Psoas muscle (tissue), 8 donors: Measurements from ENCODE around the gene BCL2L11. TPM values are rescaled to one million over a fixed set of nuclear protein-coding genes. Genes with fewer than 3 reads are reported as not detected.

Source experiments
- ATAC-seq, 4 donors: fragments of 200-7000 bp; cut with Tn5 transposase; one replicate each; pipeline ENCODE4 v1.9.1; 2020; ENCODE audit warnings: moderate library complexity in 3 of 4, mild to moderate bottlenecking in 2 of 4
- DNase-seq, 2 donors: peaks; one replicate each; pipeline ENCODE4 v3.0.0-alpha.2; 2020
- H3K27ac ChIP-seq: fragments of 200-600 bp; one replicate; pipeline ENCODE4 v1.8.0; 2022
- H3K27me3 ChIP-seq, 3 donors: fragments of 200-600 bp in 1 of 3; one replicate each; pipeline versions ENCODE4 v1.6.1 to v1.8.0; 2013 to 2022; ENCODE audit warnings: low read length in 2 of 3, mild to moderate bottlenecking in 2 of 3, moderate library complexity in 1 of 3; ENCODE audit not compliant: insufficient read depth in 3 of 3
- H3K36me3 ChIP-seq, 2 donors: fragments of 200-600 bp in 1 of 2; one replicate each; pipeline versions ENCODE4 v1.6.1 to v1.8.0; 2013 to 2022; ENCODE audit warnings: low read depth in 1 of 2, mild to moderate bottlenecking in 1 of 2, moderate library complexity in 1 of 2; ENCODE audit not compliant: insufficient read depth in 1 of 2
- H3K4me1 ChIP-seq: fragments of 200-600 bp; one replicate; pipeline ENCODE4 v1.8.0; 2022
- H3K4me3 ChIP-seq: fragments of 200-600 bp; one replicate; pipeline ENCODE4 v1.8.0; 2022; ENCODE audit warnings: mild to moderate bottlenecking
- H3K9me3 ChIP-seq: fragments of 200-600 bp; one replicate; pipeline ENCODE4 v1.8.0; 2022
- WGBS, 3 donors: extraction: QIAGEN DNeasy Blood & Tissue Kit; methylation state at CpG; one replicate each; pipeline versions ENCODE4 v1.1.6 to v1.1.7; 2013; 5-methylcytosine and 5-hydroxymethylcytosine counted together
- intact Hi-C, 2 donors: fragments of 100-400 bp; cut with DNase I; formaldehyde crosslinking; loops; one replicate each; pipeline versions ENCODE4 v1.11.0 to v1.14.2; 2022
- polyA plus RNA-seq, 3 donors: library from polyadenylated mRNA; stranded (reverse); fragments of 200-250 nt; gene quantifications; one replicate each; pipeline ENCODE4 v1.2.3, GENCODE V29; 2013
- total RNA-seq, 4 donors: library from RNA; stranded (reverse); fragmentation: NEBNext Ultra II Directional in 2 of 4; extraction: Animal tissue kit (Norgen Biotek cat#: 25700) in 2 of 4; gene quantifications; one replicate each; pipeline versions ENCODE4 v1.2.1 to v1.2.4, GENCODE V29; 2021 to 2023
- TF ChIP-seq, protein P1 (sequence below): fragments of 200-600 bp; IDR thresholded peaks from one replicate; pipeline ENCODE4 v1.8.0; 2022; ENCODE audit warnings: antibody characterized with exemption
- donor health status: healthy with polysubstance abuse.
- donor health status: DM: no; HTN: no; CAD: no; lungs with moderate emphysema.
- donor health status: Bipolar disorder and iron deficiency.
- donor health status: healthy.
- donor health status: DM: yes; HTN: yes; CAD: no.
- donor health status: DM: no; HTN: no; CAD: no.
- donor health status: DM: no; HTN: no; CAD: no.
- donor health status: DM: yes; HTN: yes; CAD: no.

Gene BCL2L11
- total and polyA plus RNA-seq, 7 donors: 2.5 to 25.4 (median 8.2) TPM

GRCh38 chr2:111209045-111209514, 88.4 kb downstream of the BCL2L11 start:
- WGBS, 3 donors: 86 to 94% (median 94%) methylated on average over 1 of the region's 1 CpG
- TF ChIP-seq, protein P1, sequence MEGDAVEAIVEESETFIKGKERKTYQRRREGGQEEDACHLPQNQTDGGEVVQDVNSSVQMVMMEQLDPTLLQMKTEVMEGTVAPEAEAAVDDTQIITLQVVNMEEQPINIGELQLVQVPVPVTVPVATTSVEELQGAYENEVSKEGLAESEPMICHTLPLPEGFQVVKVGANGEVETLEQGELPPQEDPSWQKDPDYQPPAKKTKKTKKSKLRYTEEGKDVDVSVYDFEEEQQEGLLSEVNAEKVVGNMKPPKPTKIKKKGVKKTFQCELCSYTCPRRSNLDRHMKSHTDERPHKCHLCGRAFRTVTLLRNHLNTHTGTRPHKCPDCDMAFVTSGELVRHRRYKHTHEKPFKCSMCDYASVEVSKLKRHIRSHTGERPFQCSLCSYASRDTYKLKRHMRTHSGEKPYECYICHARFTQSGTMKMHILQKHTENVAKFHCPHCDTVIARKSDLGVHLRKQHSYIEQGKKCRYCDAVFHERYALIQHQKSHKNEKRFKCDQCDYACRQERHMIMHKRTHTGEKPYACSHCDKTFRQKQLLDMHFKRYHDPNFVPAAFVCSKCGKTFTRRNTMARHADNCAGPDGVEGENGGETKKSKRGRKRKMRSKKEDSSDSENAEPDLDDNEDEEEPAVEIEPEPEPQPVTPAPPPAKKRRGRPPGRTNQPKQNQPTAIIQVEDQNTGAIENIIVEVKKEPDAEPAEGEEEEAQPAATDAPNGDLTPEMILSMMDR: no peak

DNA sequence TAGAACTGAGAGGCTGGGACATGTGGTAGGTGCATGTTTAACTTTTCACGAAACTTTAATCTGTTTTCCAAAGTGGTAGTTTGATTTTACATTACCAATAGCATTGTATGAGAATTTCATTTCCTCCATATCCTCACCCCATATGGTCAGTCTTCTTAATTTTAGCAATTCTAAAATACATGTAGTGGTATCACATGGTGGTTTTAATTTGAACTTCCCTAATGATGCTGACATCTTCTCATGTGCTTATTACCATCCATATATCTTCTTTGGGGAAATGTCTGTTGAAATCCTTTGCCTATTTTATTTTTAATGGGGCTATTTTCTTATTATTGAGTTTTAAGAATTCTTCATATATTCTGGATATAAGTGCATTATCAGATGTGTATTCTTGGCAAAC, 89.3 kb downstream of the BCL2L11 start:
- TF ChIP-seq, protein P1: no peak
- H3K4me3 ChIP-seq: no peak overlapping the region
- no peak overlapping the region for H3K27ac ChIP-seq
- DNase-seq (no peak), ATAC-seq (no peak)
- 88 to 97% (median 94%) methylated on average over 1 of the region's 1 CpG for WGBS, 3 donors
- H3K36me3 ChIP-seq: no peaks in the 10 kb centered on the region
- H3K27me3 ChIP-seq: no peaks in the 10 kb centered on the region
- peaks cover 19% of the 10 kb centered on the region for H3K9me3 ChIP-seq
- intact Hi-C loops: no loop called here
- H3K4me1 ChIP-seq: no peaks in the 10 kb centered on the region

More at GRCh38 chr2:111209045-111209514, 88.4 kb downstream of the BCL2L11 start:
- Histone ChIP-seq H3K36me3 (no peaks in the 10 kb centered on the region), H3K4me1 (no peaks in the 10 kb centered on the region), H3K9me3 (peaks cover 11% of the 10 kb centered on the region), H3K27ac (no peak overlapping the region), H3K27me3 (no peaks in the 10 kb centered on the region), H3K4me3 (no peak overlapping the region)
- intact Hi-C loops: no loop called here
- ATAC-seq: no peak
- no peak for DNase-seq

DNA sequence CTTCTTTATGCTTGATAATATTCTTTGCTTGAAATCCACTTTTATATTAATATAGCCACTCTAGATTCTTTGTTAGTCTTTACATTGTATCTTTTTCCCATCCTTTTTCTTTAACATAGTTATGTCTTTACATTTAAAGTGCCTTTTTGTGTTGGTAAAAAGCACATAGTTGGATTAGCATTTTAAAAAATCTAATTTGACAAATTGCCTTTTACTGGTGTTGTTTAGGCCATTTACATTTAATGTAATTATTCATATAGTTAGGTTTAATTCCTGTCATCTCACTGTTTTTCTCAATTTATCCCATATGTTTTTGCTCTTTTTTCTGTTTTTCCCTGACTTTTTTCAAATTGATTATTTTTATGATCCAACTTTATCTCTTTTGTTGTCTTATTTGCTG, 93.2 kb downstream of the BCL2L11 start:
- ATAC-seq: no peak
- Histone ChIP-seq H3K4me1 (no peaks in the 10 kb centered on the region), H3K4me3 (no peak overlapping the region), H3K27ac (no peak overlapping the region), H3K36me3 (no peaks in the 10 kb centered on the region), H3K9me3 (peaks cover 19% of the 10 kb centered on the region), H3K27me3 (no peaks in the 10 kb centered on the region)
- DNase-seq: no peak
- TF ChIP-seq, protein P1: no peak
- intact Hi-C loops: no loop called here

GRCh38 chr2:111216811-111217652, 96.3 kb downstream of the BCL2L11 start:
- no peak for DNase-seq
- WGBS, 3 donors: 61 to 78% (median 72%) methylated on average over 6 of the region's 6 CpGs

More at GRCh38 chr2:111216811-111217652, 96.3 kb downstream of the BCL2L11 start:
- Histone ChIP-seq H3K4me1 (no peaks in the 10 kb centered on the region), H3K27me3 (no peaks in the 10 kb centered on the region), H3K4me3 (no peak overlapping the region), H3K9me3 (peaks cover 19% of the 10 kb centered on the region), H3K27ac (no peak overlapping the region), H3K36me3 (no peaks in the 10 kb centered on the region)
- intact Hi-C loops: no loop called here
- ATAC-seq: no peak
- TF ChIP-seq, protein P1: no peak
